ENCODE measurements around the gene REXO4.
"Not testable (repeated sequence)": the region's sequence is repeated elsewhere in the genome, so short reads cannot be mapped to it uniquely, and the experiment has no call there.

Gene REXO4

DNA sequence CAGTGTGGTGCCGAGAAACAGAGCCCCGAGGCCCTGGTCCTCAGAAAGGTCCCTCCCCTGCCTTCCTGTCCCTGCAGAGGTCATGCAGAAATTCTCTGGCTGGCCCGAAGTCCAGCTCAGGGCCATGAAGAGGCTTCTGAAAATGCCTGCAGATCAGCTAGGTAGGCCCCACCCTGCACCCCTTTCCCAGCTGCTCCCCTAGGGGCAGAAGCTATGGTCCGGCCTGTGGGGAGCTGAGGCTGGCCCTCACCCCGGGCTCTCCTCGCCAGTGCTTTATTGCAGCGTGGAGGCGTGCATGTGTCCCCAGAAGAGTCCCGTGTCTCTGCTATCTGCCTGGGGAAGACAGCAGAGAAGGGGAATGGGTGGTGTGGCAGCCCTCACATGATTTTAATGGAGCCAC is 19.9 kb downstream of the REXO4 start:
- no peak for DNase-seq (ENCODE audit: low read depth)
- no peak overlapping the region for H3K4me3 ChIP-seq (replicated peaks; ENCODE audit: low read depth, low read length)
- TF ChIP-seq, protein P1, sequence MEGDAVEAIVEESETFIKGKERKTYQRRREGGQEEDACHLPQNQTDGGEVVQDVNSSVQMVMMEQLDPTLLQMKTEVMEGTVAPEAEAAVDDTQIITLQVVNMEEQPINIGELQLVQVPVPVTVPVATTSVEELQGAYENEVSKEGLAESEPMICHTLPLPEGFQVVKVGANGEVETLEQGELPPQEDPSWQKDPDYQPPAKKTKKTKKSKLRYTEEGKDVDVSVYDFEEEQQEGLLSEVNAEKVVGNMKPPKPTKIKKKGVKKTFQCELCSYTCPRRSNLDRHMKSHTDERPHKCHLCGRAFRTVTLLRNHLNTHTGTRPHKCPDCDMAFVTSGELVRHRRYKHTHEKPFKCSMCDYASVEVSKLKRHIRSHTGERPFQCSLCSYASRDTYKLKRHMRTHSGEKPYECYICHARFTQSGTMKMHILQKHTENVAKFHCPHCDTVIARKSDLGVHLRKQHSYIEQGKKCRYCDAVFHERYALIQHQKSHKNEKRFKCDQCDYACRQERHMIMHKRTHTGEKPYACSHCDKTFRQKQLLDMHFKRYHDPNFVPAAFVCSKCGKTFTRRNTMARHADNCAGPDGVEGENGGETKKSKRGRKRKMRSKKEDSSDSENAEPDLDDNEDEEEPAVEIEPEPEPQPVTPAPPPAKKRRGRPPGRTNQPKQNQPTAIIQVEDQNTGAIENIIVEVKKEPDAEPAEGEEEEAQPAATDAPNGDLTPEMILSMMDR (IDR thresholded peaks at IDR 0.05; ENCODE audit: low read length, missing control alignments): no peak

DNA sequence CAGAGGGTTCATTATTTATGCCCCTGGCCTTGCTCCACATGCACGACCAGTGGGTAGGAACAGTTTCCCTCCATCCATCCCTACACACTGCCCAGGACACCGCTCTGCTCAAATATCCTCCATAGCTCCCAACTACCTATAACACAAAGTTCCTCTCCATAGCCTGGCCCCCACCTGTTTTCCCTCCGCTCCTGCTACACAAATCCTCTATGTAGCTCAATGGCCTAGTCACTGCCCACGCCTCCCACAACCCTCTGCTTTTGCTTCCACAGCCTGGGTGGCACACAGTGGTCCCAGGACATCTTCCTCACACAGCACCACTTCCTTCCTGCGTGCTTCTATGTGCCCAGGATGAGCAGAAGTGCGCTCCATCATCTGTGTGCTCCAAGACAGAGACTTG is 20.4 kb downstream of the REXO4 start:
- TF ChIP-seq, protein P1 (IDR thresholded peaks at IDR 0.05; ENCODE audit: low read length, missing control alignments): no peak
- no peak overlapping the region for H3K4me3 ChIP-seq (replicated peaks; ENCODE audit: low read depth, low read length)
- DNase-seq (ENCODE audit: low read depth): no peak

DNA sequence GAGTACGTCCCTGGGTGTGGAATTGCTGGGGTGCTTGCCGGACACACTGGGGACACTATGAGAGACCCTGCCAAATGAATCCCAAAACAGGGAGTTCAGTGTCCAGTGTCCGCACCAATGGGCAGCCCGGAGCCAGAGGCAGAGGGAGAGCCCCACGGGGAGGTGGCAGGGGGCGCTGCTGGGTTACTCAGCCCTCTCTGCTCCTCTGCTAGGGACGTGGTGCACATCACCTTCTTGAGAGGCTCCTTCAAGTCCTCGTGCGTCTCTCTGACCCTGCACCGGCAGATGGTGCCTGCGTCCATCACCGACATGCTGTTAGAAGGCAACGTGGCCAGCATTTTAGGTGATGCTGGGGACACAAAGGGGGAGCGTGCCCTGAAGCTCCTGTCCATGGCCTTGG is 20.9 kb downstream of the REXO4 start:
- TF ChIP-seq, protein P1 (IDR thresholded peaks at IDR 0.05; ENCODE audit: low read length, missing control alignments): peak; percentile 37
- DNase-seq (ENCODE audit: low read depth): peak; percentile 21
- no peak overlapping the region for H3K4me3 ChIP-seq (replicated peaks; ENCODE audit: low read depth, low read length)

DNA sequence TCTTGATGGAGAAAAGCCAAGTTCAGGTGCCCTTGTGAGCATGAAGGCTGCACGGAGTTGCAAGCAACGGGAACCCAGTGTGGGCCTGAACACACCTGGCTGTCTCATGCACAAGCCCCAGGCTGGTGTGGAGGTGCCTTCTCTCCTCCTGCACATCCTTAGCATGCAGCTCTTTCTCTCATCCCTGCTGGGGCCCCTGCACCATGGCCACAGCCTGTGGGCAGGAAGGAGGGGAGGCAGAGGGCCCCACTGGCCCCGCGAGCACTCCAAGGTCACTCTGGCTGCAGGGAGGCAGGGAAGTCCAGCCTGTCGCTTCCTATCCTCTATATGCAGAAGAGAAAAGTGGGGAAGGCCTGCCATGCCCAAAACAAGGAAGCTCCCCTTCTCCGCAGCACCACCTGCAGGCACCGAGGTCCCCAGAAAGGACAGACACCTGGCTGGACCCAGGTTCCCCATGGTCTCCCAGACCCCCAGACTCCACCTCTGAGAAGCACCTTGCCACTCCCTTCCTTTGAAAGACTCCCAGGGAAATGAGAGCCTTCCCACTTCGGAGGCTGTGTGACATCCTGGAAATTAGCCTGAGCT is 23.0 kb downstream of the REXO4 start:
- no peak for DNase-seq (ENCODE audit: low read depth)
- no peak overlapping the region for H3K4me3 ChIP-seq (replicated peaks; ENCODE audit: low read depth, low read length)

DNA sequence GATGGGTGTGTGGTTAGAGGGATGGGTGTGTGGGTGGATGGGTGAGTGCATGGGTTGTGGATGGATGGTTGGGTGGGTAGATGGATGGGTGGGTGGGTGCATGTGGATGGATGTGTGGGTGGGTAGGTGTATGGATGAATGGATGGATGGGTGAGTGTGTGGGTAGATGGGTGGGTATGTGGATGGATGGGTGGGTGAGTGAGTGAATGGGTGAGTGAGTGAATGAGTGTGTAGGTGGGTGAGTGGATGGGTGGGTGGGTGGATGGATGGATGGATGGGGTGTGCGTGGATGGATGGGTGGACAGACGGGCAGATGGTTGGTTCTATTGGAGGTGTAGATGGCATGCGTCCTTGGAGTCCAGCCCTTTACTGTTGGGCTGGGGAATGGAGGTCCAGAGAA is 24.4 kb downstream of the REXO4 start:
- TF ChIP-seq, protein P1 (IDR thresholded peaks at IDR 0.05; ENCODE audit: low read length, missing control alignments): no peak
- no peak for DNase-seq (ENCODE audit: low read depth)
- no peak overlapping the region for H3K4me3 ChIP-seq (replicated peaks; ENCODE audit: low read depth, low read length)

More for the DNA sequence above, 23.0 kb downstream of the REXO4 start:
- TF ChIP-seq, protein P1 (IDR thresholded peaks at IDR 0.05; ENCODE audit: low read length, missing control alignments): no peak

DNA sequence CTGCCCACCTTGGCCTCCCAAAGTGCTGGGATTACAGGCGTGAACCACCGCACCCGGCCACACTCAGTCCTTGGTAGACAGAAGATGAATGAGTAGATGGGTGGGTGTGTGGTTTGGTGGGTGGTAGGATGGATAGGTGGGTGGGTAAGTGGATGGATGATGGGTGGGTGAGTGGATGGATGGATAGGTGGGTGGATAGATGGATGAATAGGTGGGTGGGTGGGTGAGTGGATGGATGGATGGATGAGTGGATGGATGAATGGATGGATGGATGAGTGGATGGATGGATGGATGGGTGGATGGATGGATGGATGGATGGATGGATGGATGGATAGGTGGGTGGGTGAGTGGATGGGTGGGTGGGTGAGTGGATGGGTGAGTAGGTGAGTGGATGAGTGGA is 25.5 kb downstream of the REXO4 start:
- not testable (repeated sequence) for DNase-seq (ENCODE audit: low read depth); H3K4me3 ChIP-seq (replicated peaks; ENCODE audit: low read depth, low read length)

DNA sequence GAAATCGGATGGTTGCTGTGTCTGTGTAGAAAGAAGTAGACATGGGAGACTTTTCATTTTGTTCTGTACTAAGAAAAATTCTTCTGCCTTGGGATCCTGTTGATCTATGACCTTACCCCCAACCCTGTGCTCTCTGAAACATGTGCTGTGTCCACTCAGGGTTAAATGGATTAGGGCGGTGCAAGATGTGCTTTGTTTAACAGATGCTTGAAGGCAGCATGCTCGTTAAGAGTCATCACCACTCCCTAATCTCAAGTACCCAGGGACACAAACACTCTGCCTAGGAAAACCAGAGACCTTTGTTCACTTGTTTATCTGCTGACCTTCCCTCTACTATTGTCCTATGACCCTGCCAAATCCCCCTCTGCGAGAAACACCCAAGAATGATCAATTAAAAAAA is 26.4 kb downstream of the REXO4 start:
- not testable (repeated sequence) for H3K4me3 ChIP-seq (replicated peaks; ENCODE audit: low read depth, low read length); DNase-seq (ENCODE audit: low read depth)

DNA sequence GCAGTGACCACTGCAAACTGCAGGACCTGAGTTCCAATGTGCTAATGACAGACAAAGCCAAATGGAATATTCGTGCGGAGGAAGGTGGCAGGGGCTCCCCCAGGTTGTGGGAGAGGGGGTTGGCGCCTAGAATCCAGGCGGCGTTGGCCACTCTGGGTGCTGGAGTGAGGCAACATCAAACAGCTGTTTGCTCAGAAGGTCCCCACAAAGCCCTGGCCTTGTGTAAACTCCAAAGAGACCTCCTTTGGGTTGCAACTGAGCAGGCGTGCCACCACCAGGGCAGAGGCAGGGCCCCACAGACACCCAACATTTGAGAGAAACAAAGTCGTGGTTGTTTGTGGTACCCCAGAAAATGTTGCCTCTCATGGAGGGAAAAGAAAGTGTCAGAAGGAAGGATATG is 27.1 kb downstream of the REXO4 start:
- DNase-seq (ENCODE audit: low read depth): no peak
- no peak overlapping the region for H3K4me3 ChIP-seq (replicated peaks; ENCODE audit: low read depth, low read length)
- TF ChIP-seq, protein P1 (IDR thresholded peaks at IDR 0.05; ENCODE audit: low read length, missing control alignments): no peak

Data from fibroblast of pulmonary artery (primary cell).